HEK293 (cell line): Measurements from ENCODE around the gene STRN4.

Experiments used
- GLI2 ChIP-seq: fragments of 450-650 bp; formaldehyde crosslinking; IDR thresholded peaks from 2 replicates; pipeline ENCODE4; 2017; ENCODE audit warnings: missing biosample characterization, missing genetic modification characterization, low read depth, borderline replicate concordance
- GLI4 ChIP-seq: fragments of 450-650 bp; formaldehyde crosslinking; IDR thresholded peaks from 2 replicates; pipeline ENCODE4 v1.5.1; 2016; ENCODE audit warnings: missing biosample characterization, missing genetic modification characterization
- IKZF3 ChIP-seq: fragments of 450-650 bp; IDR thresholded peaks from 2 replicates; pipeline ENCODE4 v1.5.0; 2018; ENCODE audit warnings: missing biosample characterization, mild to moderate bottlenecking, missing genetic modification characterization, moderate library complexity
- INSM2 ChIP-seq: fragments of 450-650 bp; formaldehyde crosslinking; IDR thresholded peaks from 2 replicates; pipeline ENCODE4 v1.5.1; 2016; ENCODE audit warnings: missing biosample characterization, missing genetic modification characterization
- KLF1 ChIP-seq: fragments of 450-650 bp; formaldehyde crosslinking; IDR thresholded peaks from 2 replicates; pipeline ENCODE4 v1.5.1; 2016; ENCODE audit warnings: missing biosample characterization, missing genetic modification characterization
- OSR2 ChIP-seq: fragments of 450-650 bp; formaldehyde crosslinking; IDR thresholded peaks from 2 replicates; pipeline ENCODE4 v1.5.1; 2016; ENCODE audit warnings: missing biosample characterization, missing genetic modification characterization
- PRDM10 ChIP-seq: fragments of 450-650 bp; formaldehyde crosslinking; IDR thresholded peaks from 2 replicates; pipeline ENCODE4 v1.5.1; 2016; ENCODE audit warnings: missing biosample characterization, missing genetic modification characterization
- RBAK ChIP-seq: fragments of 450-650 bp; formaldehyde crosslinking; IDR thresholded peaks from 2 replicates; pipeline ENCODE4 v1.5.1; 2016; ENCODE audit warnings: missing biosample characterization, missing genetic modification characterization
- SP3 ChIP-seq: fragments of 450-650 bp; formaldehyde crosslinking; IDR thresholded peaks from 2 replicates; pipeline ENCODE4 v1.5.1; 2016; ENCODE audit warnings: missing biosample characterization, missing genetic modification characterization
- YY1 ChIP-seq: fragments of 450-650 bp; formaldehyde crosslinking; IDR thresholded peaks from 2 replicates; pipeline ENCODE4 v1.5.1; 2018; ENCODE audit warnings: missing biosample characterization, missing genetic modification characterization
- ZBTB1 ChIP-seq: fragments of 450-650 bp; formaldehyde crosslinking; IDR thresholded peaks from 2 replicates; pipeline ENCODE4 v1.5.1; 2016; ENCODE audit warnings: missing biosample characterization, missing genetic modification characterization
- ZBTB17 ChIP-seq: fragments of 450-650 bp; formaldehyde crosslinking; IDR thresholded peaks from 2 replicates; pipeline ENCODE4 v1.5.1; 2016; ENCODE audit warnings: missing biosample characterization, missing genetic modification characterization
- ZFP3 ChIP-seq: fragments of 450-650 bp; formaldehyde crosslinking; IDR thresholded peaks from 2 replicates; pipeline ENCODE4 v1.5.1; 2016; ENCODE audit warnings: low read depth, missing biosample characterization, missing genetic modification characterization
- ZNF148 ChIP-seq: fragments of 450-650 bp; formaldehyde crosslinking; IDR thresholded peaks from 2 replicates; pipeline ENCODE4 v1.5.0; 2017; ENCODE audit warnings: missing biosample characterization, missing genetic modification characterization, borderline replicate concordance
- ZNF155 ChIP-seq: fragments of 450-650 bp; formaldehyde crosslinking; IDR thresholded peaks from 2 replicates; pipeline ENCODE4 v1.5.1; 2016; ENCODE audit warnings: missing biosample characterization, missing genetic modification characterization
- ZNF157 ChIP-seq: fragments of 450-650 bp; formaldehyde crosslinking; IDR thresholded peaks from 2 replicates; pipeline ENCODE4 v1.5.1; 2016; ENCODE audit warnings: missing biosample characterization, missing genetic modification characterization
- ZNF175 ChIP-seq: fragments of 450-650 bp; formaldehyde crosslinking; IDR thresholded peaks from 2 replicates; pipeline ENCODE4 v1.5.1; 2016; ENCODE audit warnings: missing biosample characterization, missing genetic modification characterization
- ZNF202 ChIP-seq: fragments of 450-650 bp; formaldehyde crosslinking; IDR thresholded peaks from 2 replicates; pipeline ENCODE4 v1.5.1; 2016; ENCODE audit warnings: missing biosample characterization, missing genetic modification characterization, borderline replicate concordance
- ZNF24 ChIP-seq: fragments of 450-650 bp; formaldehyde crosslinking; IDR thresholded peaks from 2 replicates; pipeline ENCODE4 v1.5.1; 2016; ENCODE audit warnings: missing biosample characterization, missing genetic modification characterization
- ZNF266 ChIP-seq: fragments of 450-650 bp; formaldehyde crosslinking; IDR thresholded peaks from 2 replicates; pipeline ENCODE4 v1.5.1; 2016; ENCODE audit warnings: missing biosample characterization, missing genetic modification characterization, low read depth
- ZNF366 ChIP-seq: fragments of 450-650 bp; formaldehyde crosslinking; conservative IDR thresholded peaks from 2 replicates; pipeline ENCODE4 v1.5.1; 2016; ENCODE audit warnings: missing biosample characterization, missing genetic modification characterization
- ZNF391 ChIP-seq: fragments of 450-650 bp; formaldehyde crosslinking; IDR thresholded peaks from 2 replicates; pipeline ENCODE4 v1.5.1; 2016; ENCODE audit warnings: low read depth, missing biosample characterization, missing genetic modification characterization, borderline replicate concordance
- ZNF548 ChIP-seq: fragments of 450-650 bp; formaldehyde crosslinking; IDR thresholded peaks from 2 replicates; pipeline ENCODE4 v1.5.1; 2016; ENCODE audit warnings: missing biosample characterization, missing genetic modification characterization
- ZNF558 ChIP-seq: fragments of 450-650 bp; formaldehyde crosslinking; IDR thresholded peaks from 2 replicates; pipeline ENCODE4 v1.5.1; 2016; ENCODE audit warnings: missing biosample characterization, missing genetic modification characterization
- ZNF701 ChIP-seq: fragments of 450-650 bp; formaldehyde crosslinking; IDR thresholded peaks from 2 replicates; pipeline ENCODE4 v1.5.1; 2016; ENCODE audit warnings: missing biosample characterization, missing genetic modification characterization
- TF ChIP-seq, protein P1 (sequence below): fragments of 450-650 bp; formaldehyde crosslinking; IDR thresholded peaks from 2 replicates; pipeline ENCODE4 v1.5.1; 2016; ENCODE audit warnings: missing biosample characterization, missing genetic modification characterization
- TF ChIP-seq, protein P2 (sequence below): sonication (generic); formaldehyde crosslinking; IDR thresholded peaks from 2 replicates; pipeline ENCODE4 v1.8.1; 2022; ENCODE audit warnings: mild to moderate bottlenecking, moderate library complexity, missing genetic modification reagents
- TF ChIP-seq, protein P3 (sequence below): fragments of 450-650 bp; formaldehyde crosslinking; IDR thresholded peaks from 2 replicates; pipeline ENCODE4 v1.5.1; 2016; ENCODE audit warnings: missing biosample characterization, missing genetic modification characterization

STRN4 gene

DNA sequence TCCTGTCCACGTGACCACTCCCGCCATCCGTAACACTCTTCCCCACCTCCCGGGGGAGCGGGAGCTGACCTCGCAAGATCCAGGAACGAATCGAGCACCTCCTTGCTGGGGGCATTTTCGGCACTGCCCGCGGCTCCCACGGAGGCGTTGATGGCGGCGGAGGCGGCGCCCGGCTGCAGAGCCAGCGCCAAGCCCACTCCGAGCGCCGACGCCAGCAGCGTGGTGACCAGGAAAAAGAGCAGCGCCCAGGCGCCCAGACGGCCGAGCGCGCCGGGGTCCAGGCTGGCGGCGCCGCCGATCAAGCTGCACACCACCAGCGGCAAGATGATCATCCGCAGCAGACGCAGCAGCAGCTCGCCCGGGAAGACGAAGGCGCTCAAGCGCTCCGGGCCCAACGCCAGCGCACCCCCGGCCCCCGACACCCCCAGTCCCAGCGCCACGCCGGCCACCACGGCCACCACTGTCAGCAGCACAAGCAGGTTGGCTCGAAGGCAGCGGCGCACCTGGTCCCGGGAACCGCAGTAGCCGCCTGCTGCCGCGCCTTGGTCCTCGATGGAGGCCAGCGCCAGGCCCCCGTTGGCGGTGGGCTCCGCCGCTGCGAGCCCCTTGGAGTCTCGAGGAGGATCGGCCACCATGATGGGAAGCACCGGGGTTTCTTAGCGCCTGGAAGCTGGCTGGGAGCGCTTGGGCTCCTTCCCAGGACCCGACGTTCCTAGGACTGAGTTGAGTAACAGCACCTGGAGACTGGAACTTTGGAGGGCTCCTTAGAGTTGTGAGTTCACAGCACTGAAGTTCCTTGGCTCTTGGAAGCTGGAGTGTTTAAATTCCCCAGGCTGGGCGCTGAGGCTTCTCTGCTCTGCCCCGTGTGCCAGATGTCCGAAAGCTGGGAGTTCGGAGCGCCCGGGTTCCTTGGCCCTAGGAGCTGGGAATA lies 41.3 kb upstream of the STRN4 start (continued):
- no peak for TF ChIP-seq ZNF148 (tag by site-specific recombination)
- no peak for TF ChIP-seq YY1 (tag by site-specific recombination)
- TF ChIP-seq ZFP3 (tag by site-specific recombination), result no peak
- peak; percentile 91 for TF ChIP-seq ZNF366 (tag by site-specific recombination)
- no peak for TF ChIP-seq ZNF391
- TF ChIP-seq RBAK (tag by site-specific recombination), result no peak
- no peak for TF ChIP-seq GLI4 (tag by site-specific recombination)
- no peak for TF ChIP-seq PRDM10
- no peak for TF ChIP-seq ZNF155 (tag by site-specific recombination)
- peak; percentile 48 for TF ChIP-seq SP3 (tag by site-specific recombination)
- no peak for TF ChIP-seq ZNF548 (tag by site-specific recombination)
- no peak for TF ChIP-seq ZNF701 (tag by site-specific recombination)
- TF ChIP-seq GLI2, result no peak
- TF ChIP-seq, protein P1, sequence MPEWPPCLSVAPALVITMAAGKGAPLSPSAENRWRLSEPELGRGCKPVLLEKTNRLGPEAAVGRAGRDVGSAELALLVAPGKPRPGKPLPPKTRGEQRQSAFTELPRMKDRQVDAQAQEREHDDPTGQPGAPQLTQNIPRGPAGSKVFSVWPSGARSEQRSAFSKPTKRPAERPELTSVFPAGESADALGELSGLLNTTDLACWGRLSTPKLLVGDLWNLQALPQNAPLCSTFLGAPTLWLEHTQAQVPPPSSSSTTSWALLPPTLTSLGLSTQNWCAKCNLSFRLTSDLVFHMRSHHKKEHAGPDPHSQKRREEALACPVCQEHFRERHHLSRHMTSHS (tag by site-specific recombination), result no peak
- peak; percentile 97 for TF ChIP-seq IKZF3 (tag by site-specific recombination)
- no peak for TF ChIP-seq ZNF558 (tag by site-specific recombination)
- TF ChIP-seq KLF1, result no peak; the same call in 1 of the 2 replicates
- TF ChIP-seq OSR2 (tag by site-specific recombination), result peak; percentile 48; the same call in 1 of the 2 replicates
- 0 out of 2 replicates have a peak, but pooled peaks have one; percentile 20 for TF ChIP-seq ZNF266 (tag by site-specific recombination)
- TF ChIP-seq, protein P2, sequence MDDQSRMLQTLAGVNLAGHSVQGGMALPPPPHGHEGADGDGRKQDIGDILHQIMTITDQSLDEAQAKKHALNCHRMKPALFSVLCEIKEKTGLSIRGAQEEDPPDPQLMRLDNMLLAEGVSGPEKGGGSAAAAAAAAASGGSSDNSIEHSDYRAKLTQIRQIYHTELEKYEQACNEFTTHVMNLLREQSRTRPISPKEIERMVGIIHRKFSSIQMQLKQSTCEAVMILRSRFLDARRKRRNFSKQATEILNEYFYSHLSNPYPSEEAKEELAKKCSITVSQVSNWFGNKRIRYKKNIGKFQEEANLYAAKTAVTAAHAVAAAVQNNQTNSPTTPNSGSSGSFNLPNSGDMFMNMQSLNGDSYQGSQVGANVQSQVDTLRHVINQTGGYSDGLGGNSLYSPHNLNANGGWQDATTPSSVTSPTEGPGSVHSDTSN, result no peak
- TF ChIP-seq INSM2, result 0 out of 2 replicates have a peak, but pooled peaks have one; percentile 33
- no peak for TF ChIP-seq ZNF175 (tag by site-specific recombination)
- TF ChIP-seq ZBTB17 (tag by site-specific recombination), result peak; percentile 97
- TF ChIP-seq ZNF157 (tag by site-specific recombination), result no peak
- TF ChIP-seq ZNF202 (tag by site-specific recombination), result no peak
- 0 out of 2 replicates have a peak, but pooled peaks have one; percentile 19 for TF ChIP-seq ZNF24
- TF ChIP-seq ZBTB1 (tag by site-specific recombination), result no peak
- TF ChIP-seq, protein P3, sequence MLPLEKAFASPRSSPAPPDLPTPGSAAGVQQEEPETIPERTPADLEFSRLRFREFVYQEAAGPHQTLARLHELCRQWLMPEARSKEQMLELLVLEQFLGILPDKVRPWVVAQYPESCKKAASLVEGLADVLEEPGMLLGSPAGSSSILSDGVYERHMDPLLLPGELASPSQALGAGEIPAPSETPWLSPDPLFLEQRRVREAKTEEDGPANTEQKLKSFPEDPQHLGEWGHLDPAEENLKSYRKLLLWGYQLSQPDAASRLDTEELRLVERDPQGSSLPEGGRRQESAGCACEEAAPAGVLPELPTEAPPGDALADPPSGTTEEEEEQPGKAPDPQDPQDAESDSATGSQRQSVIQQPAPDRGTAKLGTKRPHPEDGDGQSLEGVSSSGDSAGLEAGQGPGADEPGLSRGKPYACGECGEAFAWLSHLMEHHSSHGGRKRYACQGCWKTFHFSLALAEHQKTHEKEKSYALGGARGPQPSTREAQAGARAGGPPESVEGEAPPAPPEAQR (tag by site-specific recombination), result no peak
